Hematopoietic multipotent progenitor cell treated with erythropoietin and hydrocortisone succinate and interleukin-3 and kit ligand, for 8 days (in vitro differentiated cells): ENCODE data around the gene DNAJC18.
"Not testable (repeated sequence)": the region's sequence is repeated elsewhere in the genome, so short reads cannot be mapped to it uniquely, and the experiment has no call there.

Experiments used
- DNase-seq: peaks from one replicate; pipeline ENCODE4 v3.0.0-alpha.2; 2015

The DNAJC18 gene

DNA sequence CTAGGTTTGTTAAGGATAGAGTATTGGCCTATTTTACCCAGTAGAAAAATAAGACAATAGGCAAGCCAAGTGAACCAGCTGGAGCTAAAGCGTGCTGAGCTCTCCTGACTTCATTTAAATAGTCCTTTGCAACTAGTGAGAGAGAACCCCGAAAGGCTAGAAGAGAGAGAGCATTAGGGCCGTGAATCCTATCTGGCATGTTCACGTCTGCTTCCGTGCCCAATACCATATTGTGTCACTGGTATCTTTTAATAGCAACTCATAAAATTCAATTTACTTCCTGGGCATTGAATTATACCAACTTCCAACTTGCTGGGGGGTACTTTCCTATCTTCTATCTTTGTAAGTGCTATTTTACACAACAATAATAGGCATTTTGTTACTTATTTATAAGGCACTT lies 13.8 kb downstream of the DNAJC18 start:
- no peak for DNase-seq

- DNase-seq = peak; percentile 86
Measured at GRCh38 chr5:139422307-139422893, 16.9 kb downstream of the DNAJC18 start.

- DNase-seq = no peak
Measured at GRCh38 chr5:139419226-139420192, 19.8 kb downstream of the DNAJC18 start.

GRCh38 chr5:139418793-139419192 lies 20.5 kb downstream of the DNAJC18 start:
- no peak for DNase-seq

DNA sequence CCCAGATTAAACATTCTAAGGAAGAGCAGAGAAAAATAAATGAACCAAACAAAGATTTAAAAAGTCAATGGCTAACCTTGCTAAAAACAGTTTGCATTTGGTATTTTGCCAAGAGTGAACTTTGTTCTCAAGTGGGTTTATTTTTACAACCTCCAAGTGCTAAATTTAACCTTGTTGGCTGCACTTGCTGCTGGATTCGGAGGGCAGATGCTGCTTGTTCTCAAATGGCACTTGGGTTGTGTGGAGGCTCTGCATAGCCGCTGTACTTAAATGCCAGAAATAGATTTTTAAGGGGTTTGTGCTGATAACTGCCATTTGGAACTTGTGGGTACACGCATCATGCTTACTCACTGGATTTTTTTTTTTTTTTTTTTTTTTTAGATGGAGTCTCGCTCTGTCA lies 22.1 kb downstream of the DNAJC18 start:
- DNase-seq = peak; percentile 61

DNA sequence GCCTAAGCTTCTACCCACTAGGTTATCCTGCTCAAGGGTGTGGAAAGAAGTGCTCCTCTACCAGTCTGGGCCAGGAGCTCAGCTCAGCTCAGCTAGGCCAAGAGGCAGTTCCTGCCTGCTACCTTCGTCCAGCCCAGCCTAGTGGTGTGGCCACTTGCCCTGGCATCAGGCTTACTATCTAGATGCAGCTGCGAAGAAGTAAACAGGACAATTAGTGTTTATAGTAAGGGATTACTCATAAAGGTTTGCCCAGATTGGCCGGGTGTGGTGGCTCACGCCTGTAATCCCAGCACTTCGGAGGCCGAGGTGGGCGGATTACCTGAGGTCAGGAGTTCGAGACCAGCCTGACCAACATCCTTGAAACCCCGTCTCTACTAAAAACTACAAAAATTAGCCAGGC lies 22.7 kb downstream of the DNAJC18 start:
- no peak for DNase-seq

- DNase-seq = no peak
Measured at GRCh38 chr5:139415869-139416268, 23.5 kb downstream of the DNAJC18 start.

DNA sequence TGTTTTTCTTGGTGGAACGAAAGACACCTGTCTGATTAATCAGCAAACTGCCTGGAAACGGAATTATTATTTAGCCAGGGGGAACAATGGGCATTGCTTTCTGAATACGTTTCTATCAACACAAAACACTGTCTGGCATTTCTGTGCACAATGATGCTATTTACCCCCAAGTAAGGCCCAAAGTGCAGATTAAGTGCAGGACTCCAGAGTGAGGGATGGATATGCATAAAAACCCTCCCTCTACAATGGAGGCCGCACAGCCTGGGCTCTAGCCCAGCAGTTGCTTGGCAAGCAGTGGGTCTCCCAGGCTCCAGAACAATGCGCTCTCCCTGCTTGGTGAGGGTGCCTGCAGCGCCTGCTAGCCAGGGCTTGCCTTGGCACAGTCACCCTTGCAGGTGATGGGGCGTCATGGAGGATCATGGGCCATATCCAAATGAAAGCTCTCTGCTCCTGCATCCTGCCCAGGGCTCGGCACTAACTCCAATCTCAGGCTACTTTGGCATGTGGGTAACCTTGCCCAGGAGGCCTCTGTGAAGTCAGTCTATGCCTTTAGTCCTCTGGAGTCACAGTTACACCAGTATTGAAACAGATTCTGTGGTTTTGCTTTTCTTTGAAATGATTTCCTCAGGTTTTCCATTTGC lies 24.0 kb downstream of the DNAJC18 start:
- no peak for DNase-seq

DNA sequence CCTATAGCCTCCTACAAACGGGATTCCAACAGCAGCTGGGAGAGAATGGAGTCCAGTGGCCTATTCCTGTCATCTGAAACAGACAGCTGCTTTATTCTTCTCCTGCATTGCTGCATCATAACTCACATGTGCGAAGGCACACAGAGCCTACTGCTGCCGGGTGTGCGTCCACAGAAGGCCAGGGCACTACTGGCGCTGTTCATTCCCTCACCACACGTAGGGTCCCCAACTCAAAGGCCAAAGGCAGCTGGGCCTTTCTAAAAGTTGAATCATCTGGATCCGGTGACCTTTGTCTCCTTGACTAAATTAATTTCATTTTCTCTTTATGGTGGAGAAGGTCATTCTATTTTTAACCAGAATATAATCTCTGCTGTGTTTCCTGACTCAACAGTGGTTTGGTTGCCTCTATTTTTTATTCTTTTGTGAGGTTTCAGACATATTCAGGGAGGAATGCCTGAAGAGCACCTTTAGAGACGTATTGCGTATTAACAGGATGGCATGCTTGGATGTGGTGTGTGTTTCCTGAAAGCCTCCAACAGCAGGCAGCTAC lies 24.7 kb downstream of the DNAJC18 start:
- no peak for DNase-seq

DNA sequence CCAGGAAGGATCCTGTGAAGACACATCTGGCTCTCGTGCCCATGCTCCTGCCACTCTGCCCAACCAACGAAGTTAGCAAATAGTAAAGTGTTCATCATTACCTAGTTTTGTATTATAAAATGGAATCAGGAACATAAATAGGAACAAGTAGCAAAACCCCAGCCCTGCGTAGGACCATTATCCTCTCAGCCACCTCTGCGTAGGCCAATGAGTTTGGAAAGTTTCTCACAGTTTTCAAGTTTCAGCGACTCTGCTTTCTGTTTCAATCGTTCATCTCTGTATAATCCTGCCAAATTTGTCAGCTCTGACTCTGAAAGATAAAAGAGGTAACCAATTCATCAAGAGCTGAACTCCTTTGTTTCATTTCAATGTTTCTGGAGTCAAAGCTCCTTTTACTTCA lies 25.4 kb downstream of the DNAJC18 start:
- DNase-seq = no peak

DNA sequence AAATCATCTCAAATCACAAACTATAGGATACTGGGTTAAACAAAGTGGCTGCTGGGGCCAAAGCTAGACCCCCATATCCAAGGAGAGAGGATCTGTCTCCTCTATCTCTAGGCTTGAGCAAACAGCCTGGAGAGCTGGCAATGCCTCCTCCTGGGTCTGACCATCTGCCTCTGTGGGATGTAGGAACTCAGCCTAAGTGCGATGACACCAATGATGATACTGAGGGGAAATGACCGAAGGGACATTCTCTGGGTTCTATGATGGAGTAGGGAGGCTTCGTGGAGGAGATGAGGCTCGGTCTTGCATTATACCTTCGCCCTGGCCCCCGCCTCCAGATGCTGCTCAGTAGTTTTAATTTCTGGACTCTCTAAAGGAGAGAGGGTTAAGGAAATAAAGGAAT lies 26.2 kb downstream of the DNAJC18 start:
- DNase-seq = no peak

GRCh38 chr5:139410993-139411828 lies 28.1 kb downstream of the DNAJC18 start:
- no peak for DNase-seq

- DNase-seq = no peak
Measured at GRCh38 chr5:139410121-139410992, 29.0 kb downstream of the DNAJC18 start.

GRCh38 chr5:139409116-139409515 lies 30.2 kb downstream of the DNAJC18 start:
- DNase-seq = not testable (repeated sequence)

DNA sequence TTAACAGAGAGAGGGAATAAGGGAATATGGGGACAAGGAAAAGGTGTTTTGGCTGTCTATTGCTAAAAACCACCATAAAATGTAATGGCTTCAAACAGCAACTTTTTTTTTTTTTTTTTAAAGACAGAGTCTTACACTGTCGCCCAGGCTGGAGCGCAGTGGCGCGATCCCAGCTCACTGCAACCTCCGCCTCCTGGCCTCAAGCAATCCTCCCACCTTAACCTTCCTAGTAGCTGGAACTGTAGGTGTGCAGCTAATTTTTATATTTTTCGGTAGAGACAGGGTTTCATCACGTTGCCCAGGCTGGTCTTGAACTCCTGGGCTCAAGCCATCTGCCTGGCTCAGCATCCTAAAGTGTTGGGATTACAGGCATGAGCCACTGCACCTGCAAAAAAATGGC lies 31.1 kb downstream of the DNAJC18 start:
- no peak for DNase-seq

DNA sequence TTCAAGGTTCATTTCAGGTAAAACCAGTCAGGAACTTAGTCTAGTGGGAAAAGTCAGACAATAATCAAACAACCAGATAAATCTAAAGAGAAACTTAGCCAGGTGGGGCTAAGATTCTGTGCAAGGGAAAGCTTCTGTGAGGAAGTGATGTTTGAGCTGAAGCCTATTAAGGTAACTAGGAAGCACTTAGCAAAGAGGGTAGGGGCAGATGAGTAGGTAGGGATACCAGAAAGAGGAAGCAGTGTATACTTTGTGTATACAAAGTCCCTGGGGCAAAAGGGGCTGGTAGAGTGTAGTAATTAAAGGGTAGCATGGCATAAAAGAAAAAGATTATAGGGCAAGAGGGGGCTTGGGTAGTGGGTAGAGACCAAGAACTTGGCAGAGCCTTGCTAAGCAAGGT lies 31.8 kb downstream of the DNAJC18 start:
- DNase-seq = no peak

DNA sequence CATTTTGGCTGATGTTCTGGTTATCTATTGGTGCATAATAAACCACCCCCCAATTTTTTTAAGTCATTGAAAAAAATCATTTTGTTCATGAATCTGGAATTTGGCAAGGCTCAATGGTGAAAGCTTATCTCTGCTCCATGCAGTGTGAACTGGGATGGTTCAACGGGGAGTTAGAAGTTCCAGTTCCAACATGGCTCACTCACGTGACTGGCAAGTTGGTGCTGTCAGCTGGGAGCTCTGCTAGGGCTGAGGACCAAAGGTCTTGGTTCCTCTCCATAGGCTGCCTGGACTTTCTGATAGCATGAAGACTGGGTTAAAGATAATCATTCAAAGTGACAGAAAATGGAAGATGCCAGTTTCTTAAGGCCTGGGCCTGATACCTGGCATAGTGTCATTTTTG lies 32.4 kb downstream of the DNAJC18 start:
- DNase-seq = peak; percentile 39

DNA sequence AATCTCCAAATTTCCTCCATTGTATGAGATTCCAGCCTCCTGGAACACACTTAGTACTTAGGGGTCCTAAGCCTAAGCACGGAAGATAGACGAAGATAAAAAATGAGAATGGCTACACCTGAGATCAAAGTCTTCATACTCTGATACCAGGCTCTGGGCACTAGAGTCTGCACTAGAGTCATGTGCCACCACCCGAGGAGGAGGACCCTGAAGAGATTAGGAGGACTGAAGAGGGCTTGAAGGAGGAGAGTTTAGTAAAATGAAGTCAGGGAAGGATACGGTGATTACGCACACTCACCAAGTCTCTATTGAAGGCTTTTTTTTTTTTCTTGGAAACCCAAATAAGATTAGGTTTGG lies 34.9 kb downstream of the DNAJC18 start:
- no peak for DNase-seq

GRCh38 chr5:139403787-139404483 lies 35.4 kb downstream of the DNAJC18 start, which contains the start of gene SPATA24:
SPATA24 (minus strand) TSS chr5:139404089; CDS start chr5:139404060, 29 bp downstream.
- DNase-seq = peak; percentile 97

- no peak for DNase-seq
Measured at GRCh38 chr5:139403418-139403786, 35.9 kb downstream of the DNAJC18 start.
